OCI-LY7 (cell line): ENCODE results near the gene PDSS2. TPM values are rescaled to one million over a fixed set of nuclear protein-coding genes. Genes with fewer than 3 reads are reported as not detected.

Experiments
- BruUV-seq: library from RNA; stranded (reverse); fragments of 400-500 nt; replicated peaks from 2 replicates; lab custom pipeline; 2021; lab: Mats Ljungman, UMichigan
- CTCF ChIA-PET: fragments of 300-600 bp; sonication (Branson Sonifier 250); formaldehyde crosslinking; loops from one replicate; lab custom pipeline; 2022; ENCODE audit warnings: antibody characterized with exemption; ENCODE audit not compliant: unreplicated experiment; lab: Charles Lee
- POLR2A ChIA-PET: fragments of 300-600 bp; sonication (Branson Sonifier 250); formaldehyde crosslinking; loops from one replicate; lab custom pipeline; 2022; ENCODE audit warnings: antibody characterized with exemption; lab: Charles Lee
- DNase-seq: peaks from one replicate; pipeline ENCODE4 v3.0.0-alpha.2; 2015; ENCODE audit warnings: low spot score
- H2AFZ ChIP-seq: fragments of 200-600 bp; sonication (generic), shearing (Covaris generic); 2 replicates; pipeline ENCODE4 v1.6.1; 2014; ENCODE audit warnings: mild to moderate bottlenecking, antibody characterized with exemption, low read length, moderate library complexity
- H3K27ac ChIP-seq: fragments of 200-600 bp; sonication (generic); 2 replicates; pipeline ENCODE4 v1.5.1; 2014; ENCODE audit warnings: mixed run types, low read depth, mild to moderate bottlenecking, moderate library complexity, low read length, inconsistent platforms; ENCODE audit not compliant: poor library complexity, severe bottlenecking
- H3K36me3 ChIP-seq: fragments of 200-600 bp; sonication (generic); 2 replicates; pipeline ENCODE4 v1.6.1; 2014; ENCODE audit warnings: mild to moderate bottlenecking, antibody characterized with exemption, low read length, moderate library complexity, mixed read lengths; ENCODE audit not compliant: insufficient read depth
- H3K4me1 ChIP-seq: fragments of 200-600 bp; sonication (generic); 2 replicates; pipeline ENCODE4 v1.5.1; 2014; ENCODE audit warnings: mild to moderate bottlenecking, low read length; ENCODE audit not compliant: insufficient read depth, poor library complexity, severe bottlenecking
- H3K4me2 ChIP-seq: fragments of 200-600 bp; sonication (generic); 2 replicates; pipeline ENCODE4 v1.6.1; 2014; ENCODE audit warnings: mild to moderate bottlenecking, low read length
- H3K4me3 ChIP-seq: fragments of 200-600 bp; sonication (generic); 2 replicates; pipeline ENCODE4 v1.5.1; 2014; ENCODE audit warnings: mild to moderate bottlenecking, low read depth, low read length; ENCODE audit not compliant: poor library complexity, severe bottlenecking
- H3K79me2 ChIP-seq: fragments of 200-600 bp; sonication (generic); 2 replicates; pipeline ENCODE4 v1.6.1; 2016; ENCODE audit warnings: low read depth, mild to moderate bottlenecking, low read length, moderate library complexity, mixed read lengths; ENCODE audit not compliant: insufficient read depth
- H3K9me2 ChIP-seq: fragments of 200-600 bp; sonication (generic); 2 replicates; pipeline ENCODE4 v1.6.1; 2016; ENCODE audit warnings: mild to moderate bottlenecking, low read length, mixed read lengths; ENCODE audit not compliant: insufficient read depth
- H3K9me3 ChIP-seq: fragments of 200-600 bp; sonication (generic); 2 replicates; pipeline ENCODE4 v1.6.1; 2014; ENCODE audit warnings: mild to moderate bottlenecking, mixed run types, low read length, mixed read lengths
- H4K20me1 ChIP-seq: fragments of 200-600 bp; sonication (generic); 2 replicates; pipeline ENCODE4 v1.6.1; 2014; ENCODE audit warnings: mild to moderate bottlenecking, antibody characterized with exemption, low read length, moderate library complexity, mixed read lengths; ENCODE audit not compliant: insufficient read depth
- CTCF ChIP-seq: fragments of 200-600 bp; sonication (generic); conservative IDR thresholded peaks from 2 replicates; pipeline ENCODE4 v1.5.1; 2014; ENCODE audit warnings: mild to moderate bottlenecking, antibody characterized with exemption, low read length, moderate library complexity, mixed read lengths
- EZH2phosphoT487 ChIP-seq: fragments of 200-600 bp; sonication (generic); IDR thresholded peaks from 2 replicates; pipeline ENCODE4 v1.6.1; 2018; ENCODE audit warnings: low read depth, borderline replicate concordance, mild to moderate bottlenecking, mixed run types, antibody characterized with exemption, low read length, moderate library complexity, mixed read lengths
- intact Hi-C: fragments of 100-400 bp; cut with micrococcal nuclease; formaldehyde crosslinking; loops from one replicate; pipeline ENCODE4 v1.10.0; 2022; ENCODE audit not compliant: unreplicated experiment
- total RNA-seq, 2 experiments: library from RNA; depleted of rRNA in 1 of 2; stranded (reverse); fragments of >200 nt in 1 of 2; shearing (Covaris generic) in 1 of 2; gene quantifications; 2 replicates each; pipeline ENCODE4 v1.2.3, GENCODE V29; 2014 to 2022

Gene PDSS2
- total RNA-seq, 2 experiments from 2014 or later: 14.7 to 24.9 TPM

GRCh38 chr6:107444277-107444676 is 15.1 kb downstream of the PDSS2 start:
- 0 out of 2 replicates have a peak, but pooled peaks cover 7% of the 10 kb centered on the region for H3K79me2 ChIP-seq
- no peak for DNase-seq
- peaks cover 32% of the 10 kb centered on the region for H3K9me3 ChIP-seq
- H2AFZ ChIP-seq: no peak overlapping the region
- H3K9me2 ChIP-seq: no peaks in the 10 kb centered on the region
- H3K4me1 ChIP-seq: no peaks in the 10 kb centered on the region
- no peak overlapping the region for H3K4me2 ChIP-seq
- no TSS peak for BruUV-seq
- ChIA-PET CTCF (no interaction called here), POLR2A (interaction anchor here (0.6 kb wide), 1 partner anchor 173 kb away, joined by 4 read pairs; no protein-coding TSS in a partner anchor)
- H3K4me3 ChIP-seq: no peak overlapping the region
- H3K36me3 ChIP-seq: peaks cover 47% of the 10 kb centered on the region
- TF ChIP-seq CTCF (no peak), EZH2phosphoT487 (no peak)
- intact Hi-C loops: no loop called here
- no peaks in the 10 kb centered on the region for H4K20me1 ChIP-seq
- H3K27ac ChIP-seq: no peak overlapping the region

- Histone ChIP-seq H3K4me3 (no peak overlapping the region), H3K4me1 (no peaks in the 10 kb centered on the region), H3K4me2 (no peak overlapping the region), H3K79me2 (0 out of 2 replicates have a peak, but pooled peaks cover 7% of the 10 kb centered on the region), H3K36me3 (peaks cover 44% of the 10 kb centered on the region), H3K27ac (no peak overlapping the region), H2AFZ (no peak overlapping the region), H3K9me3 (peaks cover 27% of the 10 kb centered on the region), H4K20me1 (no peaks in the 10 kb centered on the region), H3K9me2 (no peaks in the 10 kb centered on the region)
- BruUV-seq: no TSS peak
- TF ChIP-seq CTCF (no peak), EZH2phosphoT487 (no peak)
- no peak for DNase-seq
- POLR2A ChIA-PET: interaction anchor here (0.6 kb wide), 1 partner anchor 174 kb away, joined by 4 read pairs; no protein-coding TSS in a partner anchor
- CTCF ChIA-PET: no interaction called here
- intact Hi-C loops: no loop called here
These were observed 15.6 kb downstream of the PDSS2 start for GRCh38 chr6:107443608-107444267.
